Common myeloid progenitor, CD34-positive (primary cell): ENCODE measurements around the gene PXK.

Source experiments
- CTCF ChIA-PET: fragments of 350-600 bp; sonication (Branson Sonifier 250); formaldehyde crosslinking; loops from one replicate; lab custom pipeline; 2021; ENCODE audit warnings: antibody characterized with exemption; lab: Charles Lee
- POLR2A ChIA-PET: fragments of 350-600 bp; sonication (Branson Sonifier 250); formaldehyde crosslinking; loops from one replicate; lab custom pipeline; 2021; ENCODE audit warnings: antibody characterized with exemption; lab: Charles Lee
- DNase-seq, 3 donors: peaks; one replicate each; pipeline versions ENCODE4 v3.0.0 to v3.0.0-alpha.2; 2013
- H3K27ac ChIP-seq, 2 experiments: 1 replicate in 1 of 2; 2 replicates in 1 of 2; pipeline ENCODE4 v1.7.0; 2013; ENCODE audit warnings: inconsistent platforms in 2 of 2, low read length in 2 of 2, mild to moderate bottlenecking in 2 of 2, low read depth in 1 of 2, moderate library complexity in 1 of 2; ENCODE audit not compliant: severe bottlenecking in 2 of 2, insufficient read depth in 1 of 2, poor library complexity in 1 of 2
- H3K27me3 ChIP-seq, 5 experiments: replicated peaks in 2 of 5; 1 replicate in 3 of 5; 2 replicates in 2 of 5; pipeline versions ENCODE4 v1.6.1 to v1.7.0; 2013; ENCODE audit warnings: low read length in 4 of 5, mild to moderate bottlenecking in 2 of 5, moderate library complexity in 2 of 5, inconsistent platforms in 1 of 5; ENCODE audit not compliant: insufficient read depth in 5 of 5, control insufficient read depth in 4 of 5
- H3K36me3 ChIP-seq, 4 experiments: 1 replicate in 2 of 4; 2 replicates in 2 of 4; pipeline versions ENCODE4 v1.6.1 to v1.7.0; 2013; ENCODE audit warnings: low read length in 3 of 4, control low read depth in 1 of 4, mild to moderate bottlenecking in 1 of 4; ENCODE audit not compliant: control insufficient read depth in 4 of 4, insufficient read depth in 4 of 4
- H3K4me1 ChIP-seq, 4 experiments: 1 replicate in 3 of 4; 2 replicates in 1 of 4; pipeline versions ENCODE4 v1.6.1 to v1.7.1; 2013; ENCODE audit warnings: low read length in 3 of 4, mild to moderate bottlenecking in 3 of 4, control low read depth in 1 of 4, inconsistent platforms in 1 of 4, moderate library complexity in 1 of 4; ENCODE audit not compliant: control insufficient read depth in 4 of 4, insufficient read depth in 4 of 4; ENCODE audit errors: control extremely low read depth in 1 of 4
- H3K4me3 ChIP-seq, 7 experiments: 1 replicate in 4 of 7; 2 replicates in 3 of 7; pipeline versions ENCODE4 v1.5.1 to v1.7.0; 2013; ENCODE audit warnings: mild to moderate bottlenecking in 7 of 7, low read length in 6 of 7, moderate library complexity in 6 of 7, inconsistent platforms in 2 of 7, low read depth in 2 of 7, control low read depth in 1 of 7; ENCODE audit not compliant: insufficient read depth in 4 of 7, control insufficient read depth in 1 of 7; ENCODE audit errors: extremely low read depth in 1 of 7
- H3K9me3 ChIP-seq, 5 experiments: 1 replicate in 4 of 5; 2 replicates in 1 of 5; pipeline versions ENCODE4 v1.6.1 to v1.7.1; 2013; ENCODE audit warnings: low read length in 4 of 5, mild to moderate bottlenecking in 2 of 5, inconsistent platforms in 1 of 5, low read depth in 1 of 5, moderate library complexity in 1 of 5; ENCODE audit not compliant: control insufficient read depth in 4 of 5, insufficient read depth in 2 of 5; ENCODE audit errors: control extremely low read depth in 1 of 5
- WGBS: methylation state at CpG from one replicate; pipeline ENCODE4 v1.1.5; 2013; ENCODE audit not compliant: insufficient coverage; 5-methylcytosine and 5-hydroxymethylcytosine counted together

The PXK gene

DNA sequence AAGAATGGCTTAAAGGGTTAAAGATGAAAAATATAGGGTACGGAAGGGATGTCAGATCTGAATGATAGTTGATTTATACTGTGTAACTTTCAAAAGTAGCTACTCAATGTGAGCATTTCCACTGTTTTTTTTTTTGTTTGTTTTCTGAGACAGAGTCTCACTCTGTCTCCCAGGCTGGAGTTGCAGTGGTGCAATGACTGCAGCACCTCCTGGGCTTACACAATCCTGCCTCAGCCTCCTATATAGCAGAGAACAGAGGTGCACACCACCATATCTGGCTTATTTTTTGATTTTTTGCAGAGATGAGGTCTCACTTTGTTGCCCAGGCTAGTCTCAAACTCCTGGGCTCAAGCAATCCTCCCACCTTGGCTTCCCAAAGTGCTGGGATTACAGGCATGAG is 9.9 kb upstream of the PXK start:
- Histone ChIP-seq H3K27ac (no peak overlapping the region), H3K9me3 (no peaks in the 10 kb centered on the region), H3K4me1 (peaks cover 0 to 5% (median under 1%) of the 10 kb centered on the region in 4 experiments), H3K27me3 (no peaks in the 10 kb centered on the region), H3K4me3 (no peak overlapping the region), H3K36me3 (peaks cover 0 to 16% (median 9%) of the 10 kb centered on the region in 4 experiments)
- POLR2A ChIA-PET, result no interaction called here
- WGBS, result 100% methylated on average over 1 of the region's 1 CpG
- CTCF ChIA-PET, result interaction anchor here (0.5 to 3.3 kb wide), 9 partner anchors 9 to 242 kb away, joined by 3 to 13 read pairs (median 5); partner anchors contain the start of genes HTD2 and RPP14
- no peak for DNase-seq

DNA sequence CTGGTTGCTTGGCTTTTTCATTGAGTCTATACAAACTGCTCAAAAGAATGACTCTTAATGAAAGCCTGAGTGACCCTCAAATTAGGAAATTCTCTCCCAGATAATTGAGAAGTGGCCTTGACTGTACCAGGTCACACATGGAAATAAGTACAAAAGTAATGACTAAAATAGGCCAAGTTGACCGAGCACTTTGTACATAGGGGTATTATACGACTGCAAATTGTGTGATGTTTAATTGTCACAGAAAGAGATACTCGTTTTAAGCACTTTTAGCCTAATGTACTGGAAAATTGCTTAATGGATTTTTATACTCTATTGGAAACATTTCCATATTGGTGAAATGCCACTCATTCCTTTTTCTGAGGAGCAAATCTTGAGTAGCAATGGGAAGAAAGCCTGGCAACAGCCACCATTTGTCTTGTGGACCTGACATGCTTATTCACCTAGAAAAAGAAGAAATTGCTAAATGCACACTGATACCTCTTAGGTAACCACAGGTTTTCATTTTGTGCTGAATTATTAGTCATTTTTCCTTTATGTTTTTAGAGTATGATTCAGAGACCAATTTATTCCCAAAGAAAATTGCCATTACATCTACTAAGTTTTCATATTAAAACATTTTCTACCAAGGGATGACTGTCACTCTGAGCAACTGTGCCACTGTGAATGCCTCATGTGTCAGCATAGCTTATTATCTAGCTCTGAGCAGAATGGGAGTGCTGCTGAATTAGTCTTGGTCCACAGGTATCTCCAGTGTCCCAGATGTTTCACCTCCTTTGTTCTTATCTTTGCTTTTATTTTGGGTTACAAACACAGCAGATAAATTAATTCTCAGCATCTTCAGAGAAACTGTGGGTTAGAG is 8.9 kb upstream of the PXK start:
- DNase-seq, result no peak
- no peak overlapping the region for H3K4me3 ChIP-seq
- CTCF ChIA-PET, result interaction anchor here (1.1 to 3.3 kb wide), 6 partner anchors 27 to 241 kb away, joined by 3 to 16 read pairs (median 6); no protein-coding TSS in a partner anchor
- no peaks in the 10 kb centered on the region for H3K27me3 ChIP-seq
- H3K4me1 ChIP-seq, result peaks cover 0 to 5% (median under 1%) of the 10 kb centered on the region in 4 experiments
- H3K27ac ChIP-seq, result no peak overlapping the region
- peaks cover 0 to 12% (median 4%) of the 10 kb centered on the region in 4 experiments for H3K36me3 ChIP-seq
- 97% methylated on average over 3 of the region's 3 CpGs for WGBS
- POLR2A ChIA-PET, result interaction anchor here (0.7 kb wide), 1 partner anchor 81 kb away, joined by 3 read pairs; no protein-coding TSS in a partner anchor
- H3K9me3 ChIP-seq, result no peaks in the 10 kb centered on the region

DNA sequence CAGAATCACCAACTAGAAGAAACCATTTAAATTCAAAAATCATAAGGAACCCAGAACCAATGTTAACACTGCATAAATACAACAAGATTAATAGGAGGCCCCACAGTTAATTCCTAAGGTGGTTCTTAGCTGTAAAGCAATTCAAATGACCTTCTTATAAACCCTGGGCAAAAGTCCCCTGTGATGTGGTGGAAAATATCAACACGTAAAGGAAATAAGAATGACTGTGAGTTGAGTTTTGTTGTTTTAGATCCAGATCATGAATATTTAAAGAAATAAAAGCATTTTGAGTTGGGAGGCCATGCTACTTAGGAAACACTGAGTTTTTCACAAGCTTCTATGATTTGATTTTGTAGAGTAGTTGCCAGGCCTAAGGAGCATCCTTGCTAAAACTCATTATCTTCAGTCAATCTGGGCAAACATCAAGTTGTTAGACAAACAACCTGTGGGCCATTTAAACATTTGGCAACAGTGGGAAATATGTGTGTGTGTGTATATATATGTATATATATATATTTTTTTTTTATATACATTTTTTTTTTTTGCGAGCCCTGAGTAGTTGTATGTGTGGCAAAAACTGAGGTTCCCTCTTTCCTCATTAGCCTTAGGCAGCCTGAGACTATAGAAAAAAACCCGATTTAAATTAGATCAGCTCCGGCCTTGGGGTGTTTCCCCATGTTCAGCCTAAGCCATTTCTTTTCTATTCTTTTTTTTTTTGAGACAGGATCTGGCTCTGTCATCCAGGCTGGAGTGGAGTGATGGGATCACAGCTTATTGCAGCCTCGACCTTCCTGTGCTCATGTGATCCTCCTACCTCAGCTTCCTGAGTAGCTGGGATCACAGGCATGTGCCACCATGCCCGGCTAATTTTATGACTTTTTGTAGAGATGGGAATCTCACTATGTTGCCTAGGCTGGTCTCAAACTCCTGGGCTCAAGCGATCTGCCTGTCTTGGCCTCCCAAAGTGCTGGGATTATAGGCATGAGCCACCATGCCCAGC is 8.0 kb upstream of the PXK start:
- Histone ChIP-seq H3K36me3 (peaks cover 0 to 6% (median 0%) of the 10 kb centered on the region in 4 experiments), H3K4me3 (no peak overlapping the region), H3K9me3 (no peaks in the 10 kb centered on the region), H3K27me3 (no peaks in the 10 kb centered on the region), H3K4me1 (peaks cover 0 to 5% (median under 1%) of the 10 kb centered on the region in 4 experiments), H3K27ac (no peak overlapping the region)
- 77% methylated on average over 6 of the region's 7 CpGs for WGBS
- ChIA-PET POLR2A (interaction anchor here (0.7 to 1.0 kb wide), 2 partner anchors 10 to 82 kb away, joined by 3 to 5 read pairs; no protein-coding TSS in a partner anchor), CTCF (interaction anchor here (0.9 to 3.0 kb wide), 7 partner anchors 8 to 101 kb away, joined by 3 to 16 read pairs (median 4); no protein-coding TSS in a partner anchor)
- no peak for DNase-seq

DNA sequence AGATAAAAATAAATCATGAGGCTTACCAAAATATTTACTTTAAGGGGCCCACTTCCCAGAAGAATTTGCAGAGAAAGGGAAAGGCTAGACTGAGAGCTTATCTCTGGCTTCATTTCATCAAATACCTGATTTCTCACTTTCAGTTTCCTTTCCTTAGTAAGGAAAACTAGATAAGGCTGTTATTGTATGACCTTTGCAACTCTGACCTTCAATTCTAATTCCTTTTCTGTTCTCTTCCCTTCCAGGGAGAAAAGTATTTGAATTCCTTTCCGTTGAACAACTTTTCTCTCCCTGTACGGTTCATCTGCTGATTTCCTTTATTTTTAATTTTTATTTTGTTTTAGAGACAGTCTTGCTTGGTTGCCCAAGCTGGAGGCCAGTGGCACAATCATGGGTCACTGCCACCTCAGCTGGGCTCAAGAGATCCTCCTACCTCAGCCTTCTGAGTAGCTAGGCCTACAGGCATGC is 7.1 kb upstream of the PXK start:
- peaks cover 0 to 5% (median under 1%) of the 10 kb centered on the region in 4 experiments for H3K4me1 ChIP-seq
- peaks cover 0 to 6% (median 0%) of the 10 kb centered on the region in 4 experiments for H3K36me3 ChIP-seq
- no peak overlapping the region for H3K4me3 ChIP-seq
- no CpG with 5 or more reads among the region's 2 CpGs for WGBS
- no peaks in the 10 kb centered on the region for H3K27me3 ChIP-seq
- no peaks in the 10 kb centered on the region for H3K9me3 ChIP-seq
- POLR2A ChIA-PET, result interaction anchor here (1.0 kb wide), 1 partner anchor 9 kb away, joined by 5 read pairs; no protein-coding TSS in a partner anchor
- CTCF ChIA-PET, result interaction anchor here (1.0 to 3.0 kb wide), 6 partner anchors 9 to 100 kb away, joined by 3 to 16 read pairs (median 4); partner anchors contain the start of genes HTD2 and RPP14
- DNase-seq, result no peak
- no peak overlapping the region for H3K27ac ChIP-seq

DNA sequence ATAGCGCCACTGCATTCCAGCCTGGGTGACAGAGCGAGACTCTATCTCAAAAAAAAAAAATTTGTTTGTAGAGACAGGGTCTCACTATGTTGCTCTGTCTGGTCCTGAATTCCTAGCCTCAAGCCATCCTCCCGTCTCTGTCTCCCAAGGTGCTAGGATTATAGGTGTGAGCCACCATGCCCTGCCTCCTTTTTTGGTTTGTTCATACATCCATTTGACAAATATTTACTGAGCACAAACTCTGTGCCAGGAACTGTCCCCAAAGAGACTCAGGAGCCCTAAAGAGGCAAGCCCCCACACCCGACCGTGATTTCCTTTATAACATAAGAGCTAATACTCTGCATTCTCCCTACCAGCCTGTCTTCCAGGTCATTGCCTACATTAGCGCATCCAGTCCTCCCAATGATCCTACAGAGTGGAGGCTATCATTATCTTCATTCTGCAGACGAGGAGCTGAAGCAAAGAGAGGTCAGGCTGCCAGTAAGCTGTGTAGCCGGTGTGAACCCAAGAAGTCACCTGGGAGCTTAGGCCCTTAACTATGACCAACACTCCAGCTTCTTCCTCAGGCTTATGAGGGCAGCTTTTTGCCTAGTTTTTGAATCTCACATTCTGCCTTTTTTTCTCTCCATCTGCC is 6.3 kb upstream of the PXK start:
- peaks cover 0 to 5% (median under 1%) of the 10 kb centered on the region in 4 experiments for H3K4me1 ChIP-seq
- H3K27me3 ChIP-seq, result no peaks in the 10 kb centered on the region
- H3K36me3 ChIP-seq, result peaks cover 0 to 2% (median 0%) of the 10 kb centered on the region in 4 experiments
- no peaks in the 10 kb centered on the region for H3K9me3 ChIP-seq
- no peak for DNase-seq
- WGBS, result 97% methylated on average over 7 of the region's 8 CpGs
- no peak overlapping the region for H3K4me3 ChIP-seq
- ChIA-PET POLR2A (no interaction called here), CTCF (interaction anchor here (1.2 to 3.0 kb wide), 2 partner anchors 20 to 89 kb away, joined by 3 to 16 read pairs; partner anchors contain the start of genes HTD2 and RPP14)
- no peak overlapping the region for H3K27ac ChIP-seq
